ENCODE data around the gene HOXA10. TPM values are rescaled to one million over a fixed set of nuclear protein-coding genes. Genes with fewer than 3 reads are reported as not detected.

HOXA10 gene
- total RNA-seq, 1 experiment from 2014 or later = 19.6 TPM

DNA sequence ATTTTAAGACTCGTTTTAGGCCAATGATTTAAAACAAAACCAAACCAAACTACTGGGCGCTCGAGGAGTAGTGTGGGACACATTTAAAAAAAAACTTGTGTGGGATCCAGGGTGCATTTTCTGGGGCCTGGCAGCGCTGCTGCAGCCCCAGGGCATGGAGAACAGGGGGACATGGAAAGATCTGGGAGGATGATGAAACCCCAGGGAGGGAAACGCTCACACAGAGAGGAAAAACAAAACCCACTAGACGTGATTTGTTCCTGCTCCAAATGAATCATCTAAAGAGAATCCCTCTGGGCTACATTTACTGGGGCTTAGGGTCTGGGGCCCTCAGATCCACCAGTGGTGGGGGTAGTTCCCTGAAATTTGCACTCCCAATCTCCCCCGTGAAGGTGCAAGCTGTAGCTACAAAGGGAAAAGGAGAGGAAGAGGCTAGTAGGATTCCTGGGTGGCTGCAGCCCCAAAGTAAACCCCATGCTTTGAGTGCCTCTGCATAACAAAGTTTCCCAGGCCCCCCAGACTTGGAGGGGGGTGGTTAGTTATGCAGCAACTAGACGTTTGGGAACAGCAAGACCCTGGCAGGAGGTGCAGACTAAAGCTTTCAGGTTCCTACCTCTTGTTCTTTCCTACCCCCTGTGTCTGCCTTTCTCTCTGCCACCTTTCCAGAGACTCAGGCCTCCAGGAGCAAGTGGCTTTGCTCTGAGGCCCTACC lies 40.3 kb upstream of the HOXA10 start:
- Histone ChIP-seq H3K9me3 (ENCODE audit: control insufficient read depth in 1 of 2, insufficient read depth in 1 of 2, low read depth in 1 of 2, low read length in 2 of 2) (no peaks in the 10 kb centered on the region), H3K9me2 (ENCODE audit: insufficient read depth) (no peaks in the 10 kb centered on the region), H3K27me3 (ENCODE audit: insufficient read depth, low read length) (no peaks in the 10 kb centered on the region), H3K9ac (ENCODE audit: low read length) (no peak overlapping the region), H3K4me2 (ENCODE audit: low read length) (no peak overlapping the region), H3K27ac (ENCODE audit: low read depth, low read length) (no peak overlapping the region), H3K79me2 (ENCODE audit: insufficient read depth, low read length) (no peaks in the 10 kb centered on the region), H3K4me1 (ENCODE audit: control insufficient read depth in 1 of 2, insufficient read depth in 2 of 2, low read length in 2 of 2) (peaks cover 4 to 14% of the 10 kb centered on the region in 2 experiments; a peak in 3 of 4 replicates), H3K36me3 (ENCODE audit: control insufficient read depth in 1 of 2, insufficient read depth in 2 of 2, low read length in 2 of 2) (no peaks in the 10 kb centered on the region), H2AFZ (ENCODE audit: low read depth, low read length, poor library complexity, severe bottlenecking) (no peak overlapping the region), H3K4me3 (replicated peaks in 1 of 2; ENCODE audit: low read depth in 1 of 2, low read length in 2 of 2) (no peak overlapping the region), H4K20me1 (ENCODE audit: insufficient read depth) (no peaks in the 10 kb centered on the region)
- intact Hi-C loops (cut with micrococcal nuclease) = no loop called here
- DNase-seq (ENCODE audit: low read depth, low spot score) (no peak), ATAC-seq (no peak)
- ChIA-PET RAD21 (ENCODE audit: low non-redundant PET in 1 of 2, low total read pairs in 2 of 2, uncharacterized antibody in 2 of 2, unreplicated experiment in 2 of 2) (no interaction called here), POLR2A (no interaction called here), CTCF (no interaction called here)
- BruUV-seq (replicated peaks) = no TSS peak
- TF ChIP-seq CTCF (IDR thresholded peaks at IDR 0.05 in 2 of 3, conservative IDR thresholded peaks at IDR 0.05 in 1 of 3; ENCODE audit: borderline replicate concordance in 1 of 3, insufficient read depth in 1 of 3, low read depth in 2 of 3, low read length in 2 of 3) (no peak), POLR2A (IDR thresholded peaks at IDR 0.05; ENCODE audit: borderline replicate concordance, extremely low read depth, insufficient read depth, insufficient read length) (no peak), YY1 (IDR thresholded peaks at IDR 0.05; ENCODE audit: extremely low read depth, insufficient replicate concordance, low read depth, low read length) (no peak), FOSL1 (IDR thresholded peaks at IDR 0.05; ENCODE audit: low read depth) (no peak), SRF (IDR thresholded peaks at IDR 0.05; ENCODE audit: low read depth) (no peak), ZNF274 (IDR thresholded peaks at IDR 0.05; ENCODE audit: low read depth, low read length) (no peak), EZH2 (IDR thresholded peaks at IDR 0.05) (no peak), ZFX (IDR thresholded peaks at IDR 0.05) (no peak), POLR2AphosphoS5 (IDR thresholded peaks at IDR 0.05; ENCODE audit: low read depth, low read length) (no peak), JUND (IDR thresholded peaks at IDR 0.05) (no peak), SP1 (IDR thresholded peaks at IDR 0.05; ENCODE audit: low read depth) (no peak), SIN3A (IDR thresholded peaks at IDR 0.05; ENCODE audit: low read depth) (no peak), ZBTB33 (IDR thresholded peaks at IDR 0.05; ENCODE audit: extremely low read depth, insufficient replicate concordance, low read length) (no peak), TCF7L2 (IDR thresholded peaks at IDR 0.05; ENCODE audit: borderline replicate concordance, extremely low read depth, insufficient read depth, insufficient read length) (no peak), ELF1 (IDR thresholded peaks at IDR 0.05; ENCODE audit: borderline replicate concordance, low read depth) (no peak), CBX3 (IDR thresholded peaks at IDR 0.05; ENCODE audit: low read depth) (no peak), EZH2phosphoT487 (IDR thresholded peaks at IDR 0.05; ENCODE audit: borderline replicate concordance) (no peak), EGR1 (IDR thresholded peaks at IDR 0.05; ENCODE audit: low read depth) (no peak)
- TF ChIP-seq, protein P1, sequence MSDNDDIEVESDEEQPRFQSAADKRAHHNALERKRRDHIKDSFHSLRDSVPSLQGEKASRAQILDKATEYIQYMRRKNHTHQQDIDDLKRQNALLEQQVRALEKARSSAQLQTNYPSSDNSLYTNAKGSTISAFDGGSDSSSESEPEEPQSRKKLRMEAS (IDR thresholded peaks at IDR 0.05) = no peak
- TF ChIP-seq, protein P2, sequence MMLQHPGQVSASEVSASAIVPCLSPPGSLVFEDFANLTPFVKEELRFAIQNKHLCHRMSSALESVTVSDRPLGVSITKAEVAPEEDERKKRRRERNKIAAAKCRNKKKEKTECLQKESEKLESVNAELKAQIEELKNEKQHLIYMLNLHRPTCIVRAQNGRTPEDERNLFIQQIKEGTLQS (IDR thresholded peaks at IDR 0.05) = no peak
